ENCODE data around the gene TMEM126B. TPM values are rescaled to one million over a fixed set of nuclear protein-coding genes. Genes with fewer than 3 reads are reported as not detected.
A peak's percentile ranks its signal among the peaks of the same experiment; 100 is the strongest.
"Not testable (repeated sequence)": the region's sequence is repeated elsewhere in the genome, so short reads cannot be mapped to it uniquely, and the experiment has no call there.

TMEM126B gene
- total RNA-seq, 4 donors from 2014 or later = 40.2 to 63.2 (median 47.0) TPM

GRCh38 chr11:85652786-85653447 lies 24.5 kb downstream of the TMEM126B start:
- Histone ChIP-seq H3K4me3 (no peak overlapping the region), H3K27me3 (no peaks in the 10 kb centered on the region), H3K27ac (no peak overlapping the region), H3K36me3 (peaks cover 0 to 62% of the 10 kb centered on the region in 2 donors), H3K9me3 (no peaks in the 10 kb centered on the region), H3K4me1 (peaks cover 3 to 32% (median 9%) of the 10 kb centered on the region in 3 donors)
- TF ChIP-seq POLR2A (IDR thresholded peaks at IDR 0.05) (no peak), EP300 (IDR thresholded peaks at IDR 0.05) (no peak), POLR2AphosphoS5 (IDR thresholded peaks at IDR 0.05) (no peak), CTCF (IDR thresholded peaks at IDR 0.05) (no peak)
- ATAC-seq = no peak
- 49 to 54% methylated on average over 3 of the region's 3 CpGs for WGBS, 2 donors (ENCODE audit: low coverage in 1 of 2)

GRCh38 chr11:85654343-85654742 lies 25.9 kb downstream of the TMEM126B start:
- 92% methylated on average over 4 of the region's 4 CpGs for WGBS, 2 donors (ENCODE audit: low coverage in 1 of 2)
- Histone ChIP-seq H3K36me3 (peaks cover 0 to 76% of the 10 kb centered on the region in 2 donors), H3K4me1 (peaks cover 2 to 34% (median 3%) of the 10 kb centered on the region in 3 donors)
- not testable (repeated sequence) for H3K27ac ChIP-seq, H3K4me3 ChIP-seq, ATAC-seq, H3K9me3 ChIP-seq, H3K27me3 ChIP-seq

GRCh38 chr11:85656777-85657176 lies 28.4 kb downstream of the TMEM126B start:
- no peaks in the 10 kb centered on the region for H3K9me3 ChIP-seq
- H3K4me1 ChIP-seq = peaks cover 2 to 55% (median 15%) of the 10 kb centered on the region in 3 donors
- H3K27me3 ChIP-seq = no peaks in the 10 kb centered on the region
- H3K27ac ChIP-seq = no peak overlapping the region
- ATAC-seq = no peak
- TF ChIP-seq EP300 (IDR thresholded peaks at IDR 0.05) (no peak), POLR2AphosphoS5 (IDR thresholded peaks at IDR 0.05) (no peak), CTCF (IDR thresholded peaks at IDR 0.05) (no peak), POLR2A (IDR thresholded peaks at IDR 0.05) (no peak)
- 86 to 89% methylated on average over 1 of the region's 1 CpG for WGBS, 2 donors (ENCODE audit: low coverage in 1 of 2)
- no peak overlapping the region for H3K4me3 ChIP-seq
- peaks cover 0 to 78% of the 10 kb centered on the region in 2 donors for H3K36me3 ChIP-seq

- Histone ChIP-seq H3K27me3 (no peaks in the 10 kb centered on the region), H3K9me3 (no peaks in the 10 kb centered on the region), H3K27ac (no peak overlapping the region), H3K36me3 (peaks cover 0 to 70% of the 10 kb centered on the region in 2 donors), H3K4me1 (peaks cover 2 to 69% (median 24%) of the 10 kb centered on the region in 3 donors), H3K4me3 (no peak overlapping the region)
- 11 to 33% methylated on average over 1 of the region's 1 CpG for WGBS, 2 donors (ENCODE audit: low coverage in 1 of 2)
- ATAC-seq = no peak
- no peak for TF ChIP-seq POLR2A (IDR thresholded peaks at IDR 0.05)
- TF ChIP-seq CTCF (IDR thresholded peaks at IDR 0.05) = no peak
- no peak for TF ChIP-seq POLR2AphosphoS5 (IDR thresholded peaks at IDR 0.05)
- no peak for TF ChIP-seq EP300 (IDR thresholded peaks at IDR 0.05)
These were observed 29.8 kb downstream of the TMEM126B start for GRCh38 chr11:85658180-85658579.

GRCh38 chr11:85661972-85662664 lies 33.7 kb downstream of the TMEM126B start:
- no peaks in the 10 kb centered on the region for H3K9me3 ChIP-seq
- 1 to 9% methylated on average over 4 of the region's 4 CpGs for WGBS, 2 donors (ENCODE audit: low coverage in 1 of 2)
- H3K27ac ChIP-seq = no peak overlapping the region
- H3K36me3 ChIP-seq = peaks cover 0 to 30% of the 10 kb centered on the region in 2 donors
- ATAC-seq = no peak
- H3K27me3 ChIP-seq = no peaks in the 10 kb centered on the region
- TF ChIP-seq POLR2AphosphoS5 (IDR thresholded peaks at IDR 0.05) (no peak), EP300 (IDR thresholded peaks at IDR 0.05) (no peak), CTCF (IDR thresholded peaks at IDR 0.05) (no peak), POLR2A (IDR thresholded peaks at IDR 0.05) (no peak)
- H3K4me1 ChIP-seq = peaks cover 2 to 72% (median 24%) of the 10 kb centered on the region in 3 donors
- H3K4me3 ChIP-seq = peak overlapping the region; percentile 71 to 82

Measured in gastroesophageal sphincter (tissue), 4 donors.